Left ventricle myocardium inferior (tissue), 1 donor: ENCODE results near the gene PTPRG. TPM values are rescaled to one million over a fixed set of nuclear protein-coding genes. Genes with fewer than 3 reads are reported as not detected.

Experiments used
- DNase-seq: peaks from one replicate; pipeline ENCODE4 v3.0.0-alpha.2; 2020
- H3K27ac ChIP-seq: fragments of 200-600 bp; replicated peaks from 2 replicates; pipeline ENCODE4 v1.8.0; 2021
- H3K27me3 ChIP-seq: fragments of 200-600 bp; 2 replicates; pipeline ENCODE4 v1.8.0; 2021; ENCODE audit warnings: low read depth
- H3K36me3 ChIP-seq: fragments of 200-600 bp; 2 replicates; pipeline ENCODE4 v1.8.0; 2021
- H3K4me1 ChIP-seq: fragments of 200-600 bp; 2 replicates; pipeline ENCODE4 v1.8.0; 2021
- H3K4me3 ChIP-seq: fragments of 200-600 bp; 2 replicates; pipeline ENCODE4 v1.8.0; 2021; ENCODE audit warnings: mild to moderate bottlenecking, moderate library complexity
- H3K9me3 ChIP-seq: fragments of 200-600 bp; replicated peaks from 2 replicates; pipeline ENCODE4 v1.8.0; 2021
- intact Hi-C: fragments of 100-400 bp; cut with micrococcal nuclease; formaldehyde crosslinking; loops from one replicate; pipeline ENCODE4 v1.11.0; 2022
- total RNA-seq: library from RNA; stranded (reverse); fragmentation: NEBNext Ultra II Directional; extraction: Animal tissue kit (Norgen Biotek cat#: 25700); gene quantifications from one replicate; pipeline ENCODE4 v1.2.1, GENCODE V29; 2021
- TF ChIP-seq, protein P1 (sequence below): fragments of 200-600 bp; IDR thresholded peaks from 2 replicates; pipeline ENCODE4 v1.8.0; 2021; ENCODE audit warnings: antibody characterized with exemption, mild to moderate bottlenecking, borderline replicate concordance
- donor health status: DM: no; HTN: yes; CAD: no; lungs with severe emphysema.

PTPRG gene
- total RNA-seq, 1 donor from 2014 or later: 29.6 TPM

DNA sequence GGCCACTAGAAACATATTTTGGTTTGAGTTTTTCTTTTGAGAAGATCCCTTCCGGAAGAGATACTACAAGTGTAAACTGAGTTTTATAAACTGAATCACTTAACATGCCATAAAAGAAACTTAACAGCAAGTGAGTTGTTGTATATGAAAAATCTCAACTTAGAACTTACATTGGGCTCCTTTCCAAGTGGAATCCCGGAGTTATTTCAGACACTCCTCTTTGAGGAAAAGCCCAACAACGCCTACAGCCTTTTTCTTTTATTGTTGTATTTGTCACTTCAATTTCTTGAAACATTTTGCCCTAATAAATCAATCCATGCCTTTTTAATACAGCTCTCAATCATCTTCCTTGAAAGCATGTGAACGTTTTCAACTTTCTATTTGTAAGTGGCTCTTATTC, 674.6 kb downstream of the PTPRG start:
- no peak for DNase-seq
- no peak overlapping the region for H3K4me3 ChIP-seq
- peaks cover 40% of the 10 kb centered on the region for H3K4me1 ChIP-seq
- no peaks in the 10 kb centered on the region for H3K27me3 ChIP-seq
- H3K9me3 ChIP-seq: no peaks in the 10 kb centered on the region
- no peak overlapping the region for H3K27ac ChIP-seq
- H3K36me3 ChIP-seq: no peaks in the 10 kb centered on the region
- TF ChIP-seq, protein P1, sequence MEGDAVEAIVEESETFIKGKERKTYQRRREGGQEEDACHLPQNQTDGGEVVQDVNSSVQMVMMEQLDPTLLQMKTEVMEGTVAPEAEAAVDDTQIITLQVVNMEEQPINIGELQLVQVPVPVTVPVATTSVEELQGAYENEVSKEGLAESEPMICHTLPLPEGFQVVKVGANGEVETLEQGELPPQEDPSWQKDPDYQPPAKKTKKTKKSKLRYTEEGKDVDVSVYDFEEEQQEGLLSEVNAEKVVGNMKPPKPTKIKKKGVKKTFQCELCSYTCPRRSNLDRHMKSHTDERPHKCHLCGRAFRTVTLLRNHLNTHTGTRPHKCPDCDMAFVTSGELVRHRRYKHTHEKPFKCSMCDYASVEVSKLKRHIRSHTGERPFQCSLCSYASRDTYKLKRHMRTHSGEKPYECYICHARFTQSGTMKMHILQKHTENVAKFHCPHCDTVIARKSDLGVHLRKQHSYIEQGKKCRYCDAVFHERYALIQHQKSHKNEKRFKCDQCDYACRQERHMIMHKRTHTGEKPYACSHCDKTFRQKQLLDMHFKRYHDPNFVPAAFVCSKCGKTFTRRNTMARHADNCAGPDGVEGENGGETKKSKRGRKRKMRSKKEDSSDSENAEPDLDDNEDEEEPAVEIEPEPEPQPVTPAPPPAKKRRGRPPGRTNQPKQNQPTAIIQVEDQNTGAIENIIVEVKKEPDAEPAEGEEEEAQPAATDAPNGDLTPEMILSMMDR: no peak
- intact Hi-C loops: no loop called here

DNA sequence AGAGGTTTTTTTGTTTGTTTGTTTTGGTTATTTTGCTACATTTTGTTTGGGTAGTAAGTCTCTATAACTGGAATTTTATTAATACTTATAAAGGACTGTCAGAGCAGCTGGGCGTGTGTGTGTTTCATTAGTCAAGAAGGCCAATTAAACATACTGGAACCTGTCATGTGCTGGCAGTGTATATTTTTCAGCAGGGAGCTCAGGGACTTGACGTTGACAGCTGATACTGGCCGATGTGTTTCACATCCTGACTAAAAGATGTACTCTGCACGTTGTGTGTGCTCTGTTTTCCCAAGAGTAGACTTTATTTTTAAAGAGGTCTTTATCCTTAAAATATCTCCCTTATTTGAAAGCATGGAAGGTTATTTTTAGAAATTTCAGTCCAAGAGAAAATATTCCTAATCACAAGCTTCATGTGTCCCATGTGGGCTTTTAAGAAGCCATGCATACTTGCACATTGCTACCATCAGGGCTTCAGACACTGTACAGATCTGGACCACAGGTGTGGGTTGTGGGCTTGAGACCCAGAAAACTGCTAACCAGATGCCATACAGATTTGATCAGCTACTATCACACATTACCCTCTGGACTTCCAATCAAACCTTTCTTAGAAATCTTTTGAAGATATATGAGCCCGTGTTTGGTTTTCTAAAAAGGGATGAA, 676.0 kb downstream of the PTPRG start:
- intact Hi-C loops: no loop called here
- TF ChIP-seq, protein P1: no peak
- Histone ChIP-seq H3K4me3 (no peak overlapping the region), H3K36me3 (no peaks in the 10 kb centered on the region), H3K9me3 (no peaks in the 10 kb centered on the region), H3K4me1 (peaks cover 40% of the 10 kb centered on the region), H3K27ac (no peak overlapping the region), H3K27me3 (no peaks in the 10 kb centered on the region)
- no peak for DNase-seq

DNA sequence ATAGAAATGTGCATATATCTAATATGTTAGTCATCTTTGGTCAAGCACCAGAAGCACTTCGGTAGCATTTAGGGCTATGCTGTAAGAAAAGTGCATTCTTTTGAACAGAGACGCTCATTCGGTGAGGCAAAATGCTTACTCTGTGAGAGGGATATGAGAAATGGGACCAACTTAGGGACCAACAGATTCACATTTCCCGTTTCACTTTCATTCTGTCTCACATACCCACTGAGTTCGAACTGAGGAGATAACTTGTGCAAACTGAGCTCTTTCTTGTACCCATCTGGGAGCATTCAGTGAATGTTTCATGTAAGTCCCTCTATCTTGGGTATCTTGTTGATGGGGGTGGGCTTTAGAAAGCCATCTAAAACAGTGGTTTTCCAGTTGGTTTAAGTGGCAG, 676.6 kb downstream of the PTPRG start:
- H3K36me3 ChIP-seq: no peaks in the 10 kb centered on the region

DNA sequence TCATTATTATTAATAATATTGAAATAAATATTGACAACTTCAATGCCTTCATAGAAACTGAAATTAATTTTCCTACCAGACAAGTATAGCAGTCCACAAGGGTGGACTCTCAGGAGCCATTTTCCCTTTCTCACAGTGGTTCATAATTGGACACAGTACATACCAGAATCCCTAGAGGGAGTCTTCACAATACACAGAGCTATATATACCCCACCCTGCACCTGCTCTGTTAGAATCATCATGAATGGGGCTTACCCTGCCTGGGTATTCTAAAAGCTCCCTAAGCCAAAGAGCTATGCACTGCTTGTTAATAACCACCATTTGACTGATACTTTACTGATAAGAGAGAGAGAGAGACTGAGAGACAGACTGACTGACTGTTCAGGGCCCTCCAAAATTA, 677.1 kb downstream of the PTPRG start:
- H3K9me3 ChIP-seq: no peaks in the 10 kb centered on the region
- peaks cover 40% of the 10 kb centered on the region for H3K4me1 ChIP-seq
- DNase-seq: no peak
- H3K27me3 ChIP-seq: no peaks in the 10 kb centered on the region
- H3K4me3 ChIP-seq: no peak overlapping the region
- TF ChIP-seq, protein P1: no peak
- no peak overlapping the region for H3K27ac ChIP-seq
- peaks cover 4% of the 10 kb centered on the region for H3K36me3 ChIP-seq
- intact Hi-C loops: no loop called here

More for the DNA sequence above, 676.6 kb downstream of the PTPRG start:
- Histone ChIP-seq H3K27me3 (no peaks in the 10 kb centered on the region), H3K4me3 (no peak overlapping the region), H3K9me3 (no peaks in the 10 kb centered on the region), H3K27ac (no peak overlapping the region), H3K4me1 (peaks cover 40% of the 10 kb centered on the region)
- TF ChIP-seq, protein P1: no peak
- DNase-seq: no peak
- intact Hi-C loops: no loop called here

DNA sequence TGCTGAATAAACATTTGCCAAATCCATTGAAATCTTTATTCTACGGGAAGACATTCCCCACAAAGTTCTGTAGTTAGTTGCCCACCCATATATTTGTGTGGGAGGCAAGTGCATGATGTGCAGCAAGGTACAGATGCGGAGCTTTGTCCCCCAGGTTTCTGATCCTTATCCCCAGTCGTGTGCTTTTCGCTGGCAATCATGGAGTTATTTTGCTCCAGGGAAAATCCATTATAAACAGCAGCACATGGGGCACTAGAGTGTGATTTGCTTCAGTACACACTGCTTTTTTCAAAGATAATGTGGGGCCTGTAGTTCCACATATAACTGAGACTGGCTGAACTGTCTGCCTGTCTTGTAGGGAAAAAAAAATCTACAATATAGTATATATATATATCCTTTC, 679.9 kb downstream of the PTPRG start:
- Histone ChIP-seq H3K27me3 (no peaks in the 10 kb centered on the region), H3K9me3 (no peaks in the 10 kb centered on the region), H3K36me3 (peaks cover 16% of the 10 kb centered on the region), H3K4me3 (no peak overlapping the region), H3K27ac (no peak overlapping the region), H3K4me1 (peaks cover 43% of the 10 kb centered on the region)
- no peak for DNase-seq
- TF ChIP-seq, protein P1: no peak
- intact Hi-C loops: no loop called here
